Measurements from ENCODE around the gene KRTAP10-8. TPM values are rescaled to one million over a fixed set of nuclear protein-coding genes. Genes with fewer than 3 reads are reported as not detected.
"Not testable (repeated sequence)": the region's sequence is repeated elsewhere in the genome, so short reads cannot be mapped to it uniquely, and the experiment has no call there.

KRTAP10-8 gene
- polyA plus RNA-seq, 1 experiment = not detected

DNA sequence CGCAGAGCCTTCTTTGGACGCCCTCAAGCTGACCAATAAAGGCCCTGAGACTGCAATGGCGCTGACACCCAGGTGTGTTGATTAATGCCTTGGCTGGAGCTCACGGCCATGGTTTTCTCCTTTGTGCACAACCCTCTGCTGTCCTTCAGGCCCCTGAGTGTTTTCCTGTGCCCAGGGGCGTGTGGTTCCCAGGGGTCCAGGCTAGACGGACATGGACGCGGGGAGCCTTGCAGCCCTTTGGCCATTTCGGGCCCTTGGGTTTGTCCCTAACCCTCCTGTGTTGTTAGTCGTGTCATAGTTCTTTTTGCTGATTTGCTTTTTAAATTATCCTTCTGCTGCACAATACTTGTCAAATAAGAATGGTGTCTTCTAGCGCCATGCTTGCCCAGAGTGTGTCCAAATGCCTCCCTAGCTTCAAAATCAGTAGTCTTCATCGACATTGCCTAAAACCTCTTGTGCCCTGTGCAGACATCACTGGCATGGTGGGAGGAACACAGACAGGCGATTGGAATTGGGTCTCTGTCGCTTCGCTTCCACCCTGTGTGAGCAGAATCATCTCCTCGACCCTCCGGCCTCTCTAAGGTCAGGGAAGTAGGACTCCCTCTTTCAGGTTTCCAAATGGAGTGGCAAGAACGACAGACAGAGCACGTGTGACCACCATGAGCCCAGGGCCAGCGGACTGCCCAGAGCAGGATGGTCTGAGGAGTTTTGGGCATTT, 36.4 kb upstream of the KRTAP10-8 start:
- CTCF ChIA-PET = interaction anchor here (1.2 kb wide), 1 partner anchor 9 kb away, joined by 3 read pairs; no protein-coding TSS in a partner anchor
- Histone ChIP-seq H3K27me3 (ENCODE audit: control insufficient read depth, insufficient read depth, low read length) (no peaks in the 10 kb centered on the region), H3K4me3 (ENCODE audit: low read depth, low read length) (no peak overlapping the region), H3K36me3 (ENCODE audit: control insufficient read depth, insufficient read depth, low read length) (no peaks in the 10 kb centered on the region)
- TF ChIP-seq, protein P1, sequence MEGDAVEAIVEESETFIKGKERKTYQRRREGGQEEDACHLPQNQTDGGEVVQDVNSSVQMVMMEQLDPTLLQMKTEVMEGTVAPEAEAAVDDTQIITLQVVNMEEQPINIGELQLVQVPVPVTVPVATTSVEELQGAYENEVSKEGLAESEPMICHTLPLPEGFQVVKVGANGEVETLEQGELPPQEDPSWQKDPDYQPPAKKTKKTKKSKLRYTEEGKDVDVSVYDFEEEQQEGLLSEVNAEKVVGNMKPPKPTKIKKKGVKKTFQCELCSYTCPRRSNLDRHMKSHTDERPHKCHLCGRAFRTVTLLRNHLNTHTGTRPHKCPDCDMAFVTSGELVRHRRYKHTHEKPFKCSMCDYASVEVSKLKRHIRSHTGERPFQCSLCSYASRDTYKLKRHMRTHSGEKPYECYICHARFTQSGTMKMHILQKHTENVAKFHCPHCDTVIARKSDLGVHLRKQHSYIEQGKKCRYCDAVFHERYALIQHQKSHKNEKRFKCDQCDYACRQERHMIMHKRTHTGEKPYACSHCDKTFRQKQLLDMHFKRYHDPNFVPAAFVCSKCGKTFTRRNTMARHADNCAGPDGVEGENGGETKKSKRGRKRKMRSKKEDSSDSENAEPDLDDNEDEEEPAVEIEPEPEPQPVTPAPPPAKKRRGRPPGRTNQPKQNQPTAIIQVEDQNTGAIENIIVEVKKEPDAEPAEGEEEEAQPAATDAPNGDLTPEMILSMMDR (IDR thresholded peaks at IDR 0.05; ENCODE audit: insufficient read depth, low read depth, low read length) = no peak
- POLR2A ChIA-PET = no interaction called here
- DNase-seq (ENCODE audit: low read depth) = no peak

DNA sequence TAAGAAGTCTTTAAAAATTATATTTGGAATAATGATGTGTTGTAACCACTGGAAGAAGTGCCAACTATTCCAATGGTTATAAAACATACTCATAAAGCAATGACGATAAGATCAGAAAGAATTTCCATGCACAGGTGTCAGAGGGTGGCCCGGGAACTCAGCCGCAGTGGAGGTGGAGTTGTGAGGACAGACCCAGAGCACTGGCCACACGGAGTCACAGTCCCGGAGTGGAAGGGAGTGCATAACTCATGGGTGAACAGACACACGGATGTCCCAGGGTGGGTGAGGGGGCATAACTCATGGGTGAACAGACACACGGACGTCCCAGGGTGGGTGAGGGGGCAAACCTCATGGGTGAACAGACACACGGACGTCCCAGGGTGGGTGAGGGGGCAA, 35.9 kb upstream of the KRTAP10-8 start:
- no peaks in the 10 kb centered on the region for H3K27me3 ChIP-seq (ENCODE audit: control insufficient read depth, insufficient read depth, low read length)
- POLR2A ChIA-PET = no interaction called here
- no peak for DNase-seq (ENCODE audit: low read depth)
- TF ChIP-seq, protein P1 (IDR thresholded peaks at IDR 0.05; ENCODE audit: insufficient read depth, low read depth, low read length) = no peak
- H3K36me3 ChIP-seq (ENCODE audit: control insufficient read depth, insufficient read depth, low read length) = no peaks in the 10 kb centered on the region
- CTCF ChIA-PET = no interaction called here
- no peak overlapping the region for H3K4me3 ChIP-seq (ENCODE audit: low read depth, low read length)

DNA sequence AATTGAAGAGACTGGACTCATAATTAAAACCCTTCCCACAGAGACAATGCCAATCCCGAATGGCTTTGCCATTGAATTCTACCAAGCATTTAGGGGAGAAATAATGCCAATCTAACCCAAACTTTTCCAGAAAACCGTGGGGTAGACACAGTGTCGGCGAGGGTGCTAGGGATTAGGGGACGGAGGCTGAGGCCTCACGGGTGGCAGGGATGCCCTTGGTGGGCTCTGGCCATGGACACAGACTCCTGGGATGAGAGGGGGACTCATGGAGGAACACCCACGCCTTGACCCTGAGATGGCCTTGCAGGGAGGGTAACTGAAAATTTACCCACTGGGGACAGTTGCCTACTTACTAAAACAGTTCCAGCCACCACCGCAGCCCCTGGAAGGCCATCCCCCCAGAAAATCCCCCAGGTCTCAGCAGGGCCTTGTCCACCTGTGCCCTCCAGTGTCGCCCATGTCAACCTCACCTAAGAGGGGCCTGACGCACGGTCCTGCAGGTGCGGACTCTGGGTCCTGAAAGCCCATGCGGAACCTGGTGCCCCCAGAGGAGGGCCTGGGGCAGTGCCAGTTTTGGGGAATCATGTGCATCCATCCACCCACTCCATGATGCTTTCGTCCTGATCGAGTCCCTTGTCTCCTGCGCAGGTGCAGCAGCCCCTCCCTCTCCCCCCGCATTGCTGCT, 33.4 kb upstream of the KRTAP10-8 start:
- no peaks in the 10 kb centered on the region for H3K27me3 ChIP-seq (ENCODE audit: control insufficient read depth, insufficient read depth, low read length)
- POLR2A ChIA-PET = no interaction called here
- no peak for DNase-seq (ENCODE audit: low read depth)
- TF ChIP-seq, protein P1 (IDR thresholded peaks at IDR 0.05; ENCODE audit: insufficient read depth, low read depth, low read length) = no peak
- no peak overlapping the region for H3K4me3 ChIP-seq (ENCODE audit: low read depth, low read length)
- CTCF ChIA-PET = no interaction called here
- no peaks in the 10 kb centered on the region for H3K36me3 ChIP-seq (ENCODE audit: control insufficient read depth, insufficient read depth, low read length)

DNA sequence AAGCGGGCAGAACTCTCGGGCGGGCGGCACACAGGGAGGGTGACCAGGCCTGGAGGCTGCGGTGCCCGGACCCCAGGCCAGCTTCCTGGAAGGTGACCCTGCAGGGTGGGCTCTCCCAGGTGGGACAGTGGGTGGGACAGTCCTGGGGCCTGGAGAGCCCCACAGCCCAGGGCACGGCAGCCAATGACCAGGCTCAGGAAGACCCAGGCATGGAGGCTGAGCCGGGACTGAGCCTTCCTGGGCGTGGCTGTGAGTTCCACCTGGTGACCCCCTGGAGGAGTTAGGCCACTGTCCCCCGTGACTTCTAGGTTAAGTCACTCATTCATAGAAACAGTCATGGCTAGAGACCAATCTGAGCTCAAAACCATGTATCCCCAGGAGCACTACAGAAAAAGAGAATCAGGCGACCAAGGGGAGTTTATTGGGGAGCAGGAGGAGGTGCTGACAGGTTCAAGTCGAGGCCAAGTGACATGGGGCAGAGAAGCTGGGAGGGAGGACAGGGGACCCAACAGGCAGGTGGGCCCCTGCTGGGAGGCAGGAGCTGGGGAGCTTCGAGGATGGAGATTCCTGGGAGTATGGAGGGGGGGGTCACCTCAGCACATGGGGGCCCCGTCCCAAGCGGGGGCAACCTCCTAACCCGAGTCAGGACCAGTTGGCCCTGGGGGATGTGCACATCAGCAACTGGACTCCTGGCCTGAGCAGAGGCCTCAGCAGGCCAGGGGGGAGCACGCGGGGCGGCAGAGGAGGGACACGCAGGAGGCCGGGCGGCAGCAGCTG, 32.6 kb upstream of the KRTAP10-8 start:
- CTCF ChIA-PET = no interaction called here
- TF ChIP-seq, protein P1 (IDR thresholded peaks at IDR 0.05; ENCODE audit: insufficient read depth, low read depth, low read length) = no peak
- no peak for DNase-seq (ENCODE audit: low read depth)
- POLR2A ChIA-PET = no interaction called here
- no peak overlapping the region for H3K4me3 ChIP-seq (ENCODE audit: low read depth, low read length)
- H3K27me3 ChIP-seq (ENCODE audit: control insufficient read depth, insufficient read depth, low read length) = no peaks in the 10 kb centered on the region
- H3K36me3 ChIP-seq (ENCODE audit: control insufficient read depth, insufficient read depth, low read length) = no peaks in the 10 kb centered on the region

DNA sequence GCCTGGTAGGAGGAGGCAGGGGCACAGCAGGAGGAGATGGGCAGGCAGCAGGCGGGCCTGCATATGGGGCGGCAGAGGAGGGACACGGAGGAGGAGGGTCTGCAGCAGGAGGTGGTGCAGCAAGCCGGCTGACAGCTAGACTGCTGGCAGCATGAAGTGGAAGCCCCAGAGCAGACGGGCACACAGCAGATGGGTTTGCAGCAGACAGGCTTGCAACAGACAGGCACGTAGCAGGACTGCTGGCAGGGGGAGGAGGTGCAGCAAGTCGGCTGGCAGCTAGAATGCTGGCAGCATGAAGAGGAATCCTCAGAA, 32.1 kb upstream of the KRTAP10-8 start:
- no peaks in the 10 kb centered on the region for H3K36me3 ChIP-seq (ENCODE audit: control insufficient read depth, insufficient read depth, low read length)
- H3K27me3 ChIP-seq (ENCODE audit: control insufficient read depth, insufficient read depth, low read length) = no peaks in the 10 kb centered on the region
- ChIA-PET POLR2A (no interaction called here), CTCF (no interaction called here)
- no peak for DNase-seq (ENCODE audit: low read depth)
- TF ChIP-seq, protein P1 (IDR thresholded peaks at IDR 0.05; ENCODE audit: insufficient read depth, low read depth, low read length) = no peak
- no peak overlapping the region for H3K4me3 ChIP-seq (ENCODE audit: low read depth, low read length)

DNA sequence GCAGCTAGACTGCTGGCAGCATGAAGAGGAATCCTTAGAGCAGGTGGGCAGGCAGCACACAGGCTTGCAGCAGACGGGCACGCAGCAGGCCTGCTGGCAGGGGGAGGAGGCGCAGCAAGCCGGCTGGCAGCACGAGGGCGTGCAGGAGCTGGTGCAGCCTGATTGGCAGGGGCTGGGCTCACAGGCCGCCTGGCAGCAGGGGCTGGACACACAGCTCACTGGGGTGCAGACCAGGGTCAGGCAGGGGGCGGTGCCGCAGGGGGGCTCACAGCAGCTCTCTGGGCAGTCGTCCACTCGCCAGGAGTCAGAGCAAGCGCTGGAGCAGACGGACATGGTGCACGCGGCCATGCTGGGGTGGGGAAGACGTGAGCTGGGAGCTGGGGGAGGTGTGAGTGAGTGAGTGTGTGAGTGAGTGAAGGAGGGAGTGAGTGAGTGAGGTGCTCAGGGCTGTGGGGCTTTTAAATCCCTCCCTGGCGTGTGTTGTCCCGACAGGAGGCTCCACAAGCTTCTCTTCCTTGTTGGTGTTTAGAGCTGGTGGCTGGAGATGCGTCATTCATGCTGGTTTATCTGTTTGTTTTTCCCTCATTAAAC, 31.6 kb upstream of the KRTAP10-8 start, which contains the start of gene KRTAP10-5:
Gene KRTAP10-5 (minus strand): TSS at position 374 of the 591 bp plus-strand sequence. CDS start 26 bp downstream, at position 348.
- DNase-seq (ENCODE audit: low read depth); H3K4me3 ChIP-seq (ENCODE audit: low read depth, low read length); CTCF ChIA-PET; H3K36me3 ChIP-seq (ENCODE audit: control insufficient read depth, insufficient read depth, low read length); H3K27me3 ChIP-seq (ENCODE audit: control insufficient read depth, insufficient read depth, low read length); POLR2A ChIA-PET: not testable (repeated sequence)
